Choroid plexus epithelial cell (primary cell): ENCODE data around the gene PRUNE2.
A peak's percentile ranks its signal among the peaks of the same experiment; 100 is the strongest.

Source experiments
- DNase-seq: peaks from one replicate; pipeline ENCODE4 v3.0.0-alpha.2; 2010; ENCODE audit warnings: low read depth
- H3K4me3 ChIP-seq: 2 replicates; pipeline ENCODE4 v1.5.1; 2011; ENCODE audit warnings: low read depth, mild to moderate bottlenecking, control low read depth, low read length, moderate library complexity
- CTCF ChIP-seq: conservative IDR thresholded peaks from 2 replicates; pipeline ENCODE4 v1.5.1; 2011; ENCODE audit warnings: low read depth, mild to moderate bottlenecking, control low read depth, inconsistent platforms, low read length, moderate library complexity

Gene PRUNE2

GRCh38 chr9:76643399-76644117, 262.4 kb downstream of the PRUNE2 start:
- H3K4me3 ChIP-seq, result no peak overlapping the region
- no peak for TF ChIP-seq CTCF

GRCh38 chr9:76642701-76643209, 263.2 kb downstream of the PRUNE2 start:
- no peak for DNase-seq
- TF ChIP-seq CTCF, result no peak
- no peak overlapping the region for H3K4me3 ChIP-seq

More at GRCh38 chr9:76643399-76644117, 262.4 kb downstream of the PRUNE2 start:
- no peak for DNase-seq

GRCh38 chr9:76642074-76642473, 263.8 kb downstream of the PRUNE2 start:
- DNase-seq, result no peak
- no peak overlapping the region for H3K4me3 ChIP-seq
- TF ChIP-seq CTCF, result no peak

DNA sequence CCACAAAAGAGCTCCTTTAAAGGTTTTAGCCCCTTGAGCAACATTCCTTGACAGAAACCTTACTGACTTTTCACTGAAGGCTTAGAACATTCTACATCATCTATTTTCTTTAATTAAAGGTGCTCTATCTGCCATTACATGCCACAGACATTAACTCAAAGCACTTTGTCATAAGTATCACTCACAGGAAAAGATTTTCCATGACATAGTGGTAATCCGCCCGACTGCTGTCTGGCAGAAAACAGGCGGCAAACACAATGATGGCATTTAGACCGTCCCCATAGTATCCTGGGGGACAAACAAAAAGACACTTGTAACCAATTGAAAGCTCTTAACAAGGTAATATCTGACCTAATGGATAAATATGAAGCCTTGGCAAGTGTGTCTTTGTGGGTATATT, 267.9 kb downstream of the PRUNE2 start:
- H3K4me3 ChIP-seq, result no peak overlapping the region
- no peak for DNase-seq
- no peak for TF ChIP-seq CTCF

- no peak overlapping the region for H3K4me3 ChIP-seq
- no peak for TF ChIP-seq CTCF
- no peak for DNase-seq
These were observed 268.5 kb downstream of the PRUNE2 start for GRCh38 chr9:76637416-76637815.

GRCh38 chr9:76634356-76635054, 271.4 kb downstream of the PRUNE2 start:
- TF ChIP-seq CTCF, result no peak
- peak; percentile 92 for DNase-seq
- no peak overlapping the region for H3K4me3 ChIP-seq
